K562 (cell line): Measurements from ENCODE around the gene GADD45GIP1. TPM values are rescaled to one million over a fixed set of nuclear protein-coding genes. Genes with fewer than 3 reads are reported as not detected.
A peak's percentile ranks its signal among the peaks of the same experiment; 100 is the strongest.

Experiments used
- CREB1 ChIP-seq, 2 experiments: sonication (generic) in 1 of 2; formaldehyde crosslinking in 1 of 2; IDR thresholded peaks; 2 replicates each; pipeline versions ENCODE4 v1.6.1 to v1.8.0; 2012 to 2022; ENCODE audit warnings: inconsistent platforms in 1 of 2, mild to moderate bottlenecking in 1 of 2, missing genetic modification reagents in 1 of 2, moderate library complexity in 1 of 2
- GATAD2A ChIP-seq: fragments of 450-650 bp; IDR thresholded peaks from 2 replicates; pipeline ENCODE4 v1.6.1; 2017
- ID3 ChIP-seq, 2 experiments: fragments of 250-450 bp in 1 of 2; fragments of 450-650 bp in 1 of 2; sonication (Bioruptor Pico) in 1 of 2; IDR thresholded peaks; 2 replicates each; pipeline versions ENCODE4 v1.6.1 to v1.8.0; 2016 to 2021; ENCODE audit warnings: mild to moderate bottlenecking in 2 of 2, moderate library complexity in 2 of 2, missing compliant biosample characterization in 1 of 2, missing genetic modification characterization in 1 of 2
- KDM4B ChIP-seq, 2 experiments: fragments of 450-650 bp in 1 of 2; sonication (generic) in 1 of 2; IDR thresholded peaks; 2 replicates each; pipeline ENCODE4 v1.6.1; 2016 to 2017; ENCODE audit warnings: borderline replicate concordance in 2 of 2, antibody characterized with exemption in 1 of 2, low read depth in 1 of 2, mild to moderate bottlenecking in 1 of 2
- LARP7 ChIP-seq: fragments of 450-650 bp; IDR thresholded peaks from 2 replicates; pipeline ENCODE4 v1.6.1; 2016
- MED1 ChIP-seq: sonication (generic); formaldehyde crosslinking; IDR thresholded peaks from 2 replicates; pipeline ENCODE4 v1.8.1; 2023; ENCODE audit warnings: missing genetic modification reagents, borderline replicate concordance
- NFIC ChIP-seq: fragments of 450-650 bp; IDR thresholded peaks from 2 replicates; pipeline ENCODE4 v1.6.1; 2017; ENCODE audit warnings: mild to moderate bottlenecking, inconsistent platforms
- PHB2 ChIP-seq: fragments of 450-650 bp; IDR thresholded peaks from 2 replicates; pipeline ENCODE4 v1.6.1; 2017; ENCODE audit warnings: low read depth
- SIN3A ChIP-seq, 2 experiments: fragments of 150-350 bp in 1 of 2; IDR thresholded peaks; 2 replicates each; pipeline ENCODE4 v1.6.1; 2011 to 2016; ENCODE audit warnings: borderline replicate concordance in 2 of 2, low read depth in 2 of 2, low read length in 2 of 2, mild to moderate bottlenecking in 2 of 2, moderate library complexity in 2 of 2; ENCODE audit not compliant: control insufficient read depth in 1 of 2
- SMC3 ChIP-seq: conservative IDR thresholded peaks from 2 replicates; pipeline ENCODE4 v1.6.1; 2011; ENCODE audit warnings: low read depth, low read length, improper control_type of control experiment; ENCODE audit not compliant: insufficient read depth
- SNIP1 ChIP-seq: fragments of 450-650 bp; IDR thresholded peaks from 2 replicates; pipeline ENCODE4 v1.7.1; 2017; ENCODE audit warnings: low read depth, mild to moderate bottlenecking
- SUPT5H ChIP-seq: fragments of 450-650 bp; IDR thresholded peaks from 2 replicates; pipeline ENCODE4 v1.6.1; 2016
- TRIM24 ChIP-seq, 2 experiments: fragments of 450-650 bp; IDR thresholded peaks; 2 replicates each; pipeline ENCODE4 v1.6.1; 2016
- USF1 ChIP-seq: sonication (generic); formaldehyde crosslinking; IDR thresholded peaks from 2 replicates; pipeline ENCODE4 v1.9.0; 2022; ENCODE audit warnings: mild to moderate bottlenecking, missing genetic modification reagents
- ZBED1 ChIP-seq: IDR thresholded peaks from 2 replicates; pipeline ENCODE4 v1.6.1; 2014
- ZNF143 ChIP-seq: sonication (generic); formaldehyde crosslinking; IDR thresholded peaks from 2 replicates; pipeline ENCODE4 v1.9.0; 2022; ENCODE audit warnings: mild to moderate bottlenecking, missing genetic modification reagents
- ZNF639 ChIP-seq, 2 experiments: fragments of 200-800 bp in 1 of 2; sonication (Bioruptor generic) in 1 of 2; sonication (generic) in 1 of 2; formaldehyde crosslinking in 1 of 2; IDR thresholded peaks in 1 of 2; conservative IDR thresholded peaks in 1 of 2; 2 replicates each; pipeline versions ENCODE4 v1.5.0 to v1.6.1; 2016 to 2020; ENCODE audit warnings: missing compliant biosample characterization in 1 of 2, missing genetic modification characterization in 1 of 2, missing genetic modification reagents in 1 of 2
- ZNF764 ChIP-seq: fragments of 250-450 bp; sonication (Bioruptor Pico); IDR thresholded peaks from 2 replicates; pipeline ENCODE4 v1.4.0; 2020; ENCODE audit warnings: low read depth, mild to moderate bottlenecking, moderate library complexity
- polyA plus RNA-seq, 8 experiments: library from polyadenylated mRNA; depleted of rRNA in 4 of 8; stranded (reverse) in 5 of 8; unstranded in 3 of 8; fragments of >200 nt; fragmentation: Nextera tagmentation in 2 of 8; fragmentation: Illumina TruSeq in 1 of 8; extraction: Ambion mirVana in 2 of 8; extraction: Trizol in 1 of 8; gene quantifications; 2 replicates each; pipeline versions ENCODE4 v1.2.1 to v1.2.3, GENCODE V29; 2011 to 2014; ENCODE audit warnings: inconsistent platforms in 1 of 8, missing spikeins in 1 of 8
- total RNA-seq, 7 experiments: library from RNA; depleted of rRNA in 6 of 7; stranded (reverse); fragments of >200 nt in 6 of 7; fragmentation: Illumina TruSeq in 2 of 7; extraction: Trizol in 2 of 7; gene quantifications; 2 replicates each; pipeline versions ENCODE4 v1.2.1 to v1.2.3, GENCODE V29; 2011 to 2021; ENCODE audit warnings: low replicate concordance in 1 of 7
- TF ChIP-seq, protein P1 (sequence below): fragments of 200-800 bp; sonication (Bioruptor generic); IDR thresholded peaks from 2 replicates; pipeline ENCODE4 v1.6.1; 2017; ENCODE audit warnings: missing genetic modification characterization, missing compliant biosample characterization
- TF ChIP-seq, protein P2 (sequence below), 3 experiments: fragments of 200-800 bp in 1 of 3; sonication (Bioruptor generic) in 1 of 3; sonication (generic) in 1 of 3; formaldehyde crosslinking in 1 of 3; IDR thresholded peaks; 2 replicates each; pipeline versions ENCODE4 v1.6.1 to v1.8.0; 2016 to 2022; ENCODE audit warnings: mild to moderate bottlenecking in 2 of 3, missing compliant biosample characterization in 2 of 3, missing genetic modification characterization in 2 of 3, missing genetic modification reagents in 1 of 3

The GADD45GIP1 gene
- total and polyA plus RNA-seq, 9 of the 15 experiments (the other 6 are each of a cell fraction or from before 2014, with no cell fraction given) = 5.1 to 161 (median 29.2) TPM

DNA sequence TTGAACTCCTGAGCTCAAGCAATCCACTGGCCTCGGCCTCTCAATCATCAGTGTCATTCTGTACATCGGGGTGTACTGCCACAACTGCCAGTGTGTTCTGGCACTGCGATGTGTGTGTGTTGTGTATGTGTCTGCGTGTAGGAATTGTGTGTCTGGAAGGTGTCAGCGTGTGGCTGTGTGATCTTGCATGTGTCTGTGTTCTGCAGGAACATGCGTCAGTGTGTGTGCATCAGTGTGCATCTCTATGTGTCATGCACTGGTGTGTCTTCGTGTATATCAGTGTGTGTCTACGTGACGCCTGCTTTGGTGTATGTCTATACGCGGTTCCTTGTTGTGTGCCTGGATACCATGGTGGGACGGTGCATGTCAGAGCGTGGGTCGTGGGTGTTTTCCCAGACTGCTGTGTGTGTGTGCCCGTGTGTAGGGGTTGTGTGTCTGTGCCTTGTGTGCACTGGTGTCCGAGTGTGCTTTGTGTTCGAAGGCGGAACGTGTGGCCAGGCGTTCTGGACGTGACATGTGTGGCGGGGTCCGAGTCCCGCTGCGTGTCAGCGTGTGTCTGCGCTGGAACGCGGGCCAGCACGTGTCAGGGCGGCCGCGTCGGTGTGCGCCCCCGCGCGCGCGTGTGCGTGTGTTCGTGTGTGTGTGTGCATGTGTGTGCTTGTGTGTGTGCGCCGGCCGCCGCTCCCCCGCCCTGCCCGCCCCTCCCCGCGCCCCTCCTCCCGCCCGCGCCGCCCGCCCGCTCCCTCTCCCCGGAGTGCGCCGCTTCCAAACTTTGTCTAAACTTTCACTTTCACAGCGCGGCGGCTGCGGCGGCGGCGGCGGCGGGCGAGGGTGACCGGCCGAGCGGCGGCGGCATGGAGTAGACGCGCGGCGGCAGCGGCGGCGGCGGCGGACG, 37.9 kb upstream of the GADD45GIP1 start, which contains the start of gene NFIX (continued):
- TF ChIP-seq, protein P1, sequence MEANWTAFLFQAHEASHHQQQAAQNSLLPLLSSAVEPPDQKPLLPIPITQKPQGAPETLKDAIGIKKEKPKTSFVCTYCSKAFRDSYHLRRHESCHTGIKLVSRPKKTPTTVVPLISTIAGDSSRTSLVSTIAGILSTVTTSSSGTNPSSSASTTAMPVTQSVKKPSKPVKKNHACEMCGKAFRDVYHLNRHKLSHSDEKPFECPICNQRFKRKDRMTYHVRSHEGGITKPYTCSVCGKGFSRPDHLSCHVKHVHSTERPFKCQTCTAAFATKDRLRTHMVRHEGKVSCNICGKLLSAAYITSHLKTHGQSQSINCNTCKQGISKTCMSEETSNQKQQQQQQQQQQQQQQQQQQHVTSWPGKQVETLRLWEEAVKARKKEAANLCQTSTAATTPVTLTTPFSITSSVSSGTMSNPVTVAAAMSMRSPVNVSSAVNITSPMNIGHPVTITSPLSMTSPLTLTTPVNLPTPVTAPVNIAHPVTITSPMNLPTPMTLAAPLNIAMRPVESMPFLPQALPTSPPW (CRISPR knock-in tag) = peak; percentile 84
- TF ChIP-seq ZBED1 (no peak), ZNF639 (CRISPR knock-in tag; conservative IDR thresholded peaks at IDR 0.05 in 1 of 2, IDR thresholded peaks at IDR 0.05 in 1 of 2) (peak in 1 of 2 experiments; percentile 91; a peak in 2 of 4 replicates), KDM4B (IDR thresholded peaks at IDR 0.05; ENCODE audit: borderline replicate concordance in 2 of 2, low read depth in 1 of 2) (peak in 1 of 2 experiments; percentile 70; a peak in 1 of 4 replicates), ID3 (CRISPR knock-in tag; IDR thresholded peaks at IDR 0.05) (no peak), ID3 (tag; IDR thresholded peaks at IDR 0.05) (0 out of 2 replicates have a peak, but pooled peaks have one; percentile 35), SNIP1 (no peak), MED1 (CRISPR knock-in tag) (0 out of 2 replicates have a peak, but pooled peaks have one; percentile 16), SUPT5H (peak; percentile 34; the same call in 1 of the 2 replicates), TRIM24 (IDR thresholded peaks at IDR 0.05) (0 out of 4 replicates have a peak, but pooled peaks of 1 of the 2 experiments have one; percentile 15), NFIC (peak; percentile 51), USF1 (CRISPR knock-in tag) (peak; percentile 75), SMC3 (no peak), CREB1 (IDR thresholded peaks at IDR 0.05) (no peak; the same call in 1 of the 2 replicates), CREB1 (CRISPR knock-in tag; IDR thresholded peaks at IDR 0.05) (peak; percentile 51; the same call in 1 of the 2 replicates), ZNF143 (CRISPR knock-in tag) (peak; percentile 40; the same call in 1 of the 2 replicates), SIN3A (IDR thresholded peaks at IDR 0.05; ENCODE audit: borderline replicate concordance in 2 of 2, control insufficient read depth in 1 of 2, low read depth in 2 of 2, low read length in 2 of 2) (0 out of 4 replicates have a peak, but pooled peaks of 1 of the 2 experiments have one; percentile 27), GATAD2A (peak; percentile 53; the same call in 1 of the 2 replicates), LARP7 (0 out of 2 replicates have a peak, but pooled peaks have one; percentile 42), PHB2 (0 out of 2 replicates have a peak, but pooled peaks have one; percentile 29), ZNF764 (no peak)
- TF ChIP-seq, protein P2, sequence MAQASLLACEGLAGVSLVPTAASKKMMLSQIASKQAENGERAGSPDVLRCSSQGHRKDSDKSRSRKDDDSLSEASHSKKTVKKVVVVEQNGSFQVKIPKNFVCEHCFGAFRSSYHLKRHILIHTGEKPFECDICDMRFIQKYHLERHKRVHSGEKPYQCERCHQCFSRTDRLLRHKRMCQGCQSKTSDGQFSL (CRISPR knock-in tag; IDR thresholded peaks at IDR 0.05) = peak; percentile 69
- TF ChIP-seq, protein P2 (tag; IDR thresholded peaks at IDR 0.05) = no peak
